DOHH2 (cell line): Measurements from ENCODE around the gene RANGAP1.

Source experiments
- H3F3A ChIP-seq: fragments of 200-600 bp; sonication (generic), shearing (Covaris generic); 2 replicates; pipeline ENCODE4 v1.6.0; 2016; ENCODE audit warnings: antibody characterized with exemption, mild to moderate bottlenecking; ENCODE audit not compliant: control insufficient read depth, insufficient read depth
- H3K27ac ChIP-seq: fragments of 200-600 bp; sonication (generic); 2 replicates; pipeline ENCODE4 v1.5.1; 2014; ENCODE audit warnings: low read depth, mild to moderate bottlenecking, low read length, moderate library complexity
- H3K27me3 ChIP-seq: fragments of 200-600 bp; sonication (generic); 2 replicates; pipeline ENCODE4 v1.6.1; 2014; ENCODE audit warnings: mild to moderate bottlenecking, low read length, mixed read lengths; ENCODE audit not compliant: control insufficient read depth
- H3K36me3 ChIP-seq: fragments of 200-600 bp; sonication (generic); 2 replicates; pipeline ENCODE4 v1.6.1; 2014; ENCODE audit warnings: mild to moderate bottlenecking, low read length, moderate library complexity, mixed read lengths; ENCODE audit not compliant: control insufficient read depth
- H3K4me1 ChIP-seq: fragments of 200-600 bp; sonication (generic); 2 replicates; pipeline ENCODE4 v1.6.1; 2014; ENCODE audit warnings: mild to moderate bottlenecking, low read length, mixed read lengths; ENCODE audit not compliant: control insufficient read depth
- H3K4me2 ChIP-seq: fragments of 200-600 bp; sonication (generic); 2 replicates; pipeline ENCODE4 v1.6.0; 2014; ENCODE audit warnings: mild to moderate bottlenecking, low read length, moderate library complexity
- H3K4me3 ChIP-seq: fragments of 200-600 bp; sonication (generic); 2 replicates; pipeline ENCODE4 v1.5.1; 2014; ENCODE audit warnings: mild to moderate bottlenecking, low read length, mixed read lengths
- H3K79me2 ChIP-seq: fragments of 200-600 bp; sonication (generic); 2 replicates; pipeline ENCODE4 v1.6.1; 2014; ENCODE audit warnings: mild to moderate bottlenecking, low read length, mixed read lengths; ENCODE audit not compliant: control insufficient read depth
- H3K9me2 ChIP-seq: fragments of 200-600 bp; sonication (generic); replicated peaks from 2 replicates; pipeline ENCODE4 v1.6.1; 2014; ENCODE audit warnings: mild to moderate bottlenecking, low read length, mixed read lengths; ENCODE audit not compliant: control insufficient read depth
- H3K9me3 ChIP-seq: fragments of 200-600 bp; sonication (generic); 2 replicates; pipeline ENCODE4 v1.6.1; 2014; ENCODE audit warnings: antibody characterized with exemption, low read length, mixed read lengths; ENCODE audit not compliant: control insufficient read depth, insufficient read depth
- H4K20me1 ChIP-seq: fragments of 200-600 bp; sonication (generic); 2 replicates; pipeline ENCODE4 v1.6.0; 2014; ENCODE audit warnings: low read depth, mild to moderate bottlenecking, antibody characterized with exemption, low read length, moderate library complexity; ENCODE audit not compliant: control insufficient read depth, insufficient read depth
- CTCF ChIP-seq: fragments of 200-600 bp; sonication (generic); IDR thresholded peaks from one replicate; pipeline ENCODE4 v1.5.1; 2014; ENCODE audit warnings: antibody characterized with exemption, mild to moderate bottlenecking, low read depth, low read length; ENCODE audit not compliant: poor library complexity, severe bottlenecking
- EZH2phosphoT487 ChIP-seq: fragments of 200-600 bp; sonication (generic); IDR thresholded peaks from 2 replicates; pipeline ENCODE4 v1.6.1; 2017; ENCODE audit warnings: borderline replicate concordance, mild to moderate bottlenecking, antibody characterized with exemption, low read length, moderate library complexity, mixed read lengths

The RANGAP1 gene

GRCh38 chr22:41217553-41218157, 68.3 kb downstream of the RANGAP1 start:
- H3K4me1 ChIP-seq = peaks cover 21% of the 10 kb centered on the region
- TF ChIP-seq EZH2phosphoT487 (no peak), CTCF (no peak)
- peaks cover 89% of the 10 kb centered on the region for H3K36me3 ChIP-seq
- H3K4me2 ChIP-seq = peak overlapping the region; percentile 41
- no peaks in the 10 kb centered on the region for H3K9me2 ChIP-seq
- no peaks in the 10 kb centered on the region for H3K79me2 ChIP-seq
- no peaks in the 10 kb centered on the region for H4K20me1 ChIP-seq
- peak overlapping the region; percentile 40 for H3K27ac ChIP-seq
- no peak overlapping the region for H3K4me3 ChIP-seq
- no peaks in the 10 kb centered on the region for H3K9me3 ChIP-seq
- H3K27me3 ChIP-seq = no peaks in the 10 kb centered on the region
- no peaks in the 10 kb centered on the region for H3F3A ChIP-seq

- Histone ChIP-seq H3F3A (no peaks in the 10 kb centered on the region), H3K9me2 (no peaks in the 10 kb centered on the region), H3K4me1 (peaks cover 21% of the 10 kb centered on the region), H3K27me3 (no peaks in the 10 kb centered on the region), H3K27ac (peak overlapping the region; percentile 40; the same call in 1 of the 2 replicates), H3K36me3 (peaks cover 89% of the 10 kb centered on the region), H3K4me3 (no peak overlapping the region), H4K20me1 (no peaks in the 10 kb centered on the region), H3K9me3 (no peaks in the 10 kb centered on the region), H3K4me2 (peak overlapping the region; percentile 41; the same call in 1 of the 2 replicates), H3K79me2 (peaks cover 2% of the 10 kb centered on the region; the same call in 1 of the 2 replicates)
- TF ChIP-seq EZH2phosphoT487 (no peak), CTCF (no peak)
Measured at GRCh38 chr22:41216984-41217383, 69.0 kb downstream of the RANGAP1 start.

DNA sequence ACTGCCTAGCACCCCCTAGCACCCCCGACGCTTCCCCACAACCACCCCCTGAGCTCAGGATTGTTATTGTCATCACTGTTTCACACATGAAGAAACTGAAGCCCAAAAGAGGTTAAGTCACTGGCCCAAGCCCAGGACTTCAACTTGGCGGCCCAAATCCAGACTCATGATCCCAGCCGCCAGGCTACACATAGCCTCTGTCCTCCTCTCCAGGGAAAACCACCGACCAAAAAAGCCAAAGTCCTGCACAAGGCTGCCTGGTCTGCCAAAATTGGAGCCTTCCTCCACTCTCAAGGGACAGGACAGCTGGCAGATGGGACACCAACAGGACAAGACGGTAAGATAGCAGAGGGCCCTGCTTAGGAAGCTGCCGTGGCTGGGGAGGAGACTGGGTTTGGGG, 70.1 kb downstream of the RANGAP1 start:
- Histone ChIP-seq H4K20me1 (no peaks in the 10 kb centered on the region), H3K4me2 (no peak overlapping the region), H3K9me2 (no peaks in the 10 kb centered on the region), H3K4me1 (peaks cover 21% of the 10 kb centered on the region), H3K36me3 (peaks cover 88% of the 10 kb centered on the region), H3K9me3 (no peaks in the 10 kb centered on the region), H3K79me2 (peaks cover 5% of the 10 kb centered on the region; the same call in 1 of the 2 replicates), H3K27me3 (no peaks in the 10 kb centered on the region), H3F3A (no peaks in the 10 kb centered on the region), H3K27ac (no peak overlapping the region), H3K4me3 (no peak overlapping the region)
- no peak for TF ChIP-seq EZH2phosphoT487
- no peak for TF ChIP-seq CTCF
